HG03045 (cell line): Measurements from ENCODE around the gene NEDD8.
"Not testable (repeated sequence)": the region's sequence is repeated elsewhere in the genome, so short reads cannot be mapped to it uniquely, and the experiment has no call there.

Experiments used
- ATAC-seq: cut with Tn5 transposase; IDR thresholded peaks from one replicate; pipeline ENCODE4 v1.9.1; 2021; ENCODE audit warnings: mild to moderate bottlenecking, moderate library complexity; ENCODE audit not compliant: unreplicated experiment

Gene NEDD8

DNA sequence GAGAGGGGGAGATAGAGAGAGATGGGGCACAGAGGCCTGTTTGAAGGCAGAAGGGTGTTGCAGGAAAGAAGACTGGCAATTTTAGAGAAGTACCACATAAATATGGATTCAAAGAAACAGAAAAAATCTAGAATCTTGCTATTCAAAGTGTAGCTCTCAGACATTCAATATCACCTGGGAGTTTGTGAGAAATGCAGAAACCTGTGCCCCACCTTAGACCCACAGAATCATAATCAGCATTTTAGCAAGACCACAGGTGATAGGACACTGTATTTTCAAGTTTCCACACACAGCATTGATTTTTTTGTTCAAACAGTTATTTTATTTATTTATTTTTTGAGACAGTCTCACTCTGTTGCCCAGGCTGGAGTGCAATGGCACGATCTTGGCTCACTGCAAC, 3.3 kb downstream of the NEDD8 start:
- ATAC-seq: no peak

GRCh38 chr14:24226473-24226872, 5.7 kb downstream of the NEDD8 start:
- no peak for ATAC-seq

DNA sequence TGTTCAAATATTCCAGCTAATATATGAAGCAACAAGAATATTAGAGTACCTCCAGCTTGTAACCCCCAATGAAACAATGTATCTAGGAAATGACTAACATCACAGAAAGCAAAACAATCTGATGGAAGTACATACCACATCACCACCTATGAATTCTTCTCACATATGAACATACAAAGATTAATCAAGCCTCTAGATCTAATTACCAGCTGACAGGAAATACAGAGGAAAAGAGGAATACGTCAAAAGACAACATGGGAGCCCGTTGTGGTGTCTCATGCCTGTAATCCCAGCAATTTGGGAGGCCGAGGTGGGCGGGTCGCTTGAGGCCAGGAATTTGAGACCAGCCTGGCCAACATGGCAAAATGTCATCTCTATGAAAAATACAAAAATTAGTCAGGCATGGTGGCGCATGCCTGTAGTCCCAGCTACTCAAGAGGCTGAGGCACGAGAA, 7.5 kb downstream of the NEDD8 start:
- no peak for ATAC-seq

- not testable (repeated sequence) for ATAC-seq
Observed at GRCh38 chr14:24222987-24223386, 9.2 kb downstream of the NEDD8 start.

DNA sequence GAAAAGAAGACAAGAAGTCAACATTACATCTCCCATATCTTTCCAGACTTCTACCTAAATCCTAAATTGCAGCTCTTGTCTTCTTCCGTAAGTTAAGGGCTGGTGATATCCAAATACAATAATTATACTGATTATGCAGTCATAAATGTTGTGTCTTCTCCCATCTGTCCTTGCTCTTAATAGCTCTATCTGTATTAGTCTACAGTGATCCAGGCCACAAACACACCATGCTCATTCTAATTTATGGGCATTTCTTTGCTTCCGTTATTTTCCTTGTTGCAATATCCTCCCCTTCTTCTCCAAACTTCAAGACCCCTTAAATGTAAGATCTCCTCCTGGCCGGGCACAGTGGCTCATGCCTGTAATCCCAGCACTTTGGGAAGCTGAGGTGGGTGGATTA, 12.6 kb downstream of the NEDD8 start:
- no peak for ATAC-seq

DNA sequence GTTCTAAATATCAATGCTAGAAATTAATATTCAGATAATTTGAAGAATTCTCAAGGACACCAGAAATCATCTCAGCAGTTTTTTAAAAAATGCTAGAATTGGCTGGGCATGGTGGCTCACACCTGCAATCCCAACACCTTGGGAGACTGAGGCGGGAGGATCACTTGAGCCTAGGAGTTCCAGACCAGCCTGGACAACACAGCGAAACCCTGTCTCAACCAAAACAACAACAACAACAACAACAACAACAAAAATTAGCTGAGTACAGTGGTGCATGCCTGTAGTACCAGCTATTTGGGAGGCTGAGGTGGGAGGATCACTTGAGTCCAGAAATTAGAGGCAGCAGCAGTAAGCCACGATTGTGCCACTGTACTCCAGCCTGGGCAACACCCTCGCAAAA, 13.1 kb downstream of the NEDD8 start:
- no peak for ATAC-seq

- ATAC-seq: not testable (repeated sequence)
Observed at GRCh38 chr14:24216876-24217275, 15.3 kb downstream of the NEDD8 start.

DNA sequence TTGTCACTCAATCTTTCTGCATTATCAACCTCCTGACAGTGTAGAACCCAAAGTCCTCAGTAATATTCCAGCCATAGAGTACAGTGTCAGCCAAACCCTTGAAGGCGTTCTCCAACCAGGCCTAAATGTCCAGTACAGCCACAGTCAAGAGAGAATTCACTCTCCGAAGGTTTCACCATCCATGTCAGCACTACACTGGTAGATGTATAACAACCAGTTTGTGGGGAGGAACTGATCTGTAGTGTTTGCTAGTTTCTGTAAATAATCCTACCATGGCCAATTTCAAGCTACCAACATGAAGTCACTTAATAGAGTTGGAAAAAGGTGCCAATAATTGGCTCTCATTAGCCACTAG, 15.8 kb downstream of the NEDD8 start:
- ATAC-seq: no peak

DNA sequence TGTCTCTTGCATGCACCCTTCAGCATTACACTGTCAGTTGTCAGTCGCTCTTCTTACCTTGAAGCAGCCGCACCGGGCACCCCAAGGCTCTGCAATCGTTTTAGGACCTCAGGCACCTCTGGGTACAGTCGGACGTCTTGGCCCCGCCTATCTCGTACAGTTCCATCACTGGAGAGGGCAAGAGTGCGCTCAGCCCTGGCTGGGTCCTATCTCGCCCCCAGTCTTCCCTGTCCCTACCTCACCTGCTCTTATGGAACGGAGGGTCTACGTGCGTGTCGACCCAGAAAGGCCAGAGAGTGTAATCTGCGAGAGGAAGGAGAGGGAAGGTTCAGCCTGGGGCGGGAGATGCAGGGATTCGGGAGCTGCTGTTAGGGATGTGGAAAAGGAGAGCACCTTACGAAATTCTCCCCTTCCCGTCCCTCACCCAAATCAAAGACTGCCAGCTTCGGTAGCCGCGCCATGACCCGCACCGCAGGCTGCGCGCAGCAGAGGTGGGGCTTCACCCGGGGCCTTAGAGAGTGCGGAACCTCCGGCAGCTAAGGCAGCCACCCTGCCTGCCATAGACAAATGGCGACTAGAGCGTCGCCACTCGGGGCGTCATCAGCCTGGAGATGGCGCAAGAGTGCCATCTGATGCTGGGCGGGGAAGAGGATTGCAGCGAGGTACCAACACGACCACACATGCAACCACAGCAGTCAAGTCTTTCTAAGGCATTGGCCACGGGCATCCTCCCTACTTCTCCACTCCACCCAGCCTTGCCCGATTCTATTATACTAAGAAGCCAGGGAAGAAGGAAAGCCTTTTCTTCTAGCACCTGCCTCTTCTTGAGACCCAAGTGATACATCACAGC, 16.4 kb downstream of the NEDD8 start, which contains the start of gene MDP1:
TSS of gene MDP1 (minus strand) at position 572 of the 850 bp plus-strand sequence. CDS start at position 461, 111 bp downstream.
- ATAC-seq: peak; percentile 61

GRCh38 chr14:24213866-24214662, 18.1 kb downstream of the NEDD8 start:
- no peak for ATAC-seq

DNA sequence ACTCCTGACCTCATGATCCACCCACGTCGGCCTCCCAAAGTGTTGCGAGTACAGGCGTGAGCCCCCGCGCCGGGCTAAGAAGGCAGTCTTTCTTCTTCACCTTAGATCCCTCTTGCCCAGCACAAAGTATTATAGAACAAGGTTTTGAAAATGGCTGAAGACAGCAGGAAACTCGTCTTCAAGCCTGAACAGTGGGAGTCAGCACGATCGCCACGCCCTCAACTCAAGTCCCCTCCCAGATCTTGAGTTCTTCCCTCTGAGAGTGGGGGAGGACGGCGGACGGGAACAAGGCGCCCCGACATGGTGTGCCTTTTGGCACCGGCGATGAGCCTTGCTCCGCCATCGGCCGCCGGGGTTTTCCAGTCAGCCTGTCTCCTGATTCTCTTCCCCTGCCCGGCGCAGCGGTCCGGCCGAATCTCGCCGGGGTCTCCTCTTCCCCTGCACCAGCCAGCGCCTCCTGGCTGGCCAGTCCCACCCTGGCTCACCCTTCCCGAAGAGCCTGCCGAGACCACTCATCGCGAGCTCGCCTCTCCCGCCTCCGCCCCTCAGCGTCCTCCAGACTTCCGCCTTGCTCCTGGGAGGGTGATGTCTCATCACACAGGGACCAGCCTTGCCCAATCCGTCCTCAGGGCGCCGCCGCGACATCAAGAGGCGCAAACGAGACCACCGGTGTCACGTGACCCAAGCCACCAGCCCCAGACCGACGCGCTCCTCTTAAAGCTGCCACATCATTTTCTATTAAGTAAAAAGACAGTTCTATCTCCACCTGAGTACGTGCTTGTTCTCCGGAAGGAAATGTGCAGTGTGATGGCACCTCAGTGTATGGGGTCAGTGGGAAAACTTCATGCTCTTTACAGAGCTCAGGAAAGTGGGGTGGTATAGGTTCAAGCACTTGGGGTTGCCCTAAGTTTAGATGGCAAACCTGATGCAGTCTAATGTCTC, 19.0 kb downstream of the NEDD8 start, which contains the start of gene CHMP4A:
TSS of gene CHMP4A (minus strand) at position 565 of the 942 bp plus-strand sequence. CDS start at position 516, 49 bp downstream.
- peak; percentile 80 for ATAC-seq

- ATAC-seq: no peak
Observed at GRCh38 chr14:24211311-24211710, 20.9 kb downstream of the NEDD8 start.

DNA sequence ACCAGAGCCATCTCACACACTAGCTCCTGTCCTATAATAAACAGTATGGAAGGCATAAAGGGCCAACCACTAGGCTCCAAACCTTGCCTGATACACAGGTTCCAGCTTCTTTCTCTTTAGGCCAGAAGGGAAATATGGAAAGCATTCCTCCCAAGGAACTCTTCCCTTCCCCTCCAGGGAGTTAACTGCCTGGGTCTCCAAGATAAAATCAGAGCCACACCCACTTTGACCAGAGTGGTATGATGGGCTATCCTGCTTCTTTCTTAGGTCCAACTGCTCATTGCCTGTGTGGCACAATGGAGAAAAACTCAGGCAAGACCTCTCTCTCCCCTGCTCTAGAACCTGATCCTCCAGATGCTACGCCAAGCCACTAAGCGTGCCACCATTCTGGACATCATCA, 24.5 kb downstream of the NEDD8 start:
- ATAC-seq: no peak

- no peak for ATAC-seq
Observed at GRCh38 chr14:24207104-24207551, 25.0 kb downstream of the NEDD8 start.

DNA sequence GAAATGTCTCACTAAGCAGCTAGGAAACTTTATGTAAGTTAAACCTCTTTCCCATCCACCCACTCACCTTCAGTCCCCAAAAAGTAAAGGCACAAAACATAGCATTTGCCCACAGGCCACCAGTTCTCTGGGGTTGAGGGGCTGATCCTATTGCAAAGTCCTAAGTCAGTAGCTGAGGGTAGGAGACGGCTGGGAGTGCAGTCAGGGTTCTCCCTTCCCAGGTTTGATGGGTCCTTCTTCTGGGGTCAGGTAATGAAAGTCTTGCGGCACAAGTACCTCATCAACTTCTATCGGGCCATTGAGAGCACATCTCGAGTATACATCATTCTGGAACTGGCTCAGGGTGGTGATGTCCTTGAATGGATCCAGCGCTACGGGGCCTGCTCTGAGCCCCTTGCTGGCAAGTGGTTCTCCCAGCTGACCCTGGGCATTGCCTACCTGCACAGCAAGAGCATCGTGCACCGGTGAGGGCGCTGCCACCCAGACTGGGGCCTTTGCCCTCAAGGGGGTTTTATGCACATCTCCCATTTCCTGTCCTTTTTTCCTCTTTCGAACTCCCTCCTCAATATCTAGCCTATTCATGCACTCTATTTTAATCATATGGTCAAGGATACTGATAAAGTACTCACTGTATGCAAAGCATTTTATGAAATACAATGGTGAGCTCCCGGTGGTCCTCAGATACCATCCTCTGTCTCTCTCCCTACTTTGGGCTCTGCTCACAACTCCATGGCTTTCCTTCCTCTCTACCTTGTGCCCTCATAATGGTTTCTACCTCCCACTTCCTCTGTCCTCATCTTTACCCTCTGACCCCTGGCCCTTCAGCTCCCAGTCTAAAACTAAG, 25.7 kb downstream of the NEDD8 start:
- no peak for ATAC-seq

GRCh38 chr14:24204163-24205146, 27.7 kb downstream of the NEDD8 start:
- ATAC-seq: no peak

- ATAC-seq: not testable (repeated sequence)
Observed at GRCh38 chr14:24203249-24203886, 28.8 kb downstream of the NEDD8 start.

GRCh38 chr14:24202538-24202937, 29.6 kb downstream of the NEDD8 start:
- not testable (repeated sequence) for ATAC-seq
